Activated CD8-positive, alpha-beta T cell treated with anti-CD3 and anti-CD28 coated beads for 36 hours (primary cell): ENCODE data around the gene PLEKHG2. TPM values are rescaled to one million over a fixed set of nuclear protein-coding genes. Genes with fewer than 3 reads are reported as not detected.

Experiments
- ATAC-seq: fragments of 200-7000 bp; cut with Tn5 transposase; one replicate; pipeline ENCODE4 v1.10.0; 2021; ENCODE audit warnings: mild to moderate bottlenecking, moderate library complexity
- CTCF ChIA-PET: fragments of 350-600 bp; sonication (Branson Sonifier 250); formaldehyde crosslinking; loops from one replicate; lab custom pipeline; 2021; ENCODE audit warnings: antibody characterized with exemption; lab: Charles Lee
- POLR2A ChIA-PET: fragments of 350-600 bp; sonication (Branson Sonifier 250); formaldehyde crosslinking; loops from one replicate; lab custom pipeline; 2021; ENCODE audit warnings: antibody characterized with exemption; lab: Charles Lee
- DNase-seq: peaks from one replicate; pipeline ENCODE4 v3.0.0-alpha.2; 2020
- H3K27ac Mint-ChIP-seq: one replicate; pipeline ENCODE4 v1.8.0; 2021; ENCODE audit warnings: mild to moderate bottlenecking, mixed read lengths
- H3K27me3 Mint-ChIP-seq: one replicate; pipeline ENCODE4 v1.8.0; 2021; ENCODE audit warnings: mixed read lengths
- H3K36me3 Mint-ChIP-seq: one replicate; pipeline ENCODE4 v1.8.0; 2021; ENCODE audit warnings: low read depth, mixed read lengths
- H3K4me1 Mint-ChIP-seq: one replicate; pipeline ENCODE4 v1.8.0; 2021; ENCODE audit warnings: low read depth, mixed read lengths
- H3K4me3 Mint-ChIP-seq: one replicate; pipeline ENCODE4 v1.8.0; 2021; ENCODE audit warnings: mild to moderate bottlenecking, moderate library complexity, mixed read lengths
- H3K9me3 Mint-ChIP-seq: one replicate; pipeline ENCODE4 v1.8.0; 2021; ENCODE audit warnings: mixed read lengths
- intact Hi-C: fragments of 100-400 bp; cut with micrococcal nuclease; formaldehyde crosslinking; loops from one replicate; pipeline ENCODE4 v1.10.0; 2022
- total RNA-seq, 2 experiments: library from RNA; stranded (reverse); gene quantifications; one replicate each; pipeline ENCODE4 v1.2.3, GENCODE V29; 2021
- TF ChIP-seq, protein P1 (sequence below): fragments of 200-600 bp; IDR thresholded peaks from one replicate; pipeline ENCODE4 v1.8.0; 2022; ENCODE audit warnings: antibody characterized with exemption, mild to moderate bottlenecking

Gene PLEKHG2
- total RNA-seq, 2 experiments from 2014 or later, result 35.9 to 42.8 TPM

DNA sequence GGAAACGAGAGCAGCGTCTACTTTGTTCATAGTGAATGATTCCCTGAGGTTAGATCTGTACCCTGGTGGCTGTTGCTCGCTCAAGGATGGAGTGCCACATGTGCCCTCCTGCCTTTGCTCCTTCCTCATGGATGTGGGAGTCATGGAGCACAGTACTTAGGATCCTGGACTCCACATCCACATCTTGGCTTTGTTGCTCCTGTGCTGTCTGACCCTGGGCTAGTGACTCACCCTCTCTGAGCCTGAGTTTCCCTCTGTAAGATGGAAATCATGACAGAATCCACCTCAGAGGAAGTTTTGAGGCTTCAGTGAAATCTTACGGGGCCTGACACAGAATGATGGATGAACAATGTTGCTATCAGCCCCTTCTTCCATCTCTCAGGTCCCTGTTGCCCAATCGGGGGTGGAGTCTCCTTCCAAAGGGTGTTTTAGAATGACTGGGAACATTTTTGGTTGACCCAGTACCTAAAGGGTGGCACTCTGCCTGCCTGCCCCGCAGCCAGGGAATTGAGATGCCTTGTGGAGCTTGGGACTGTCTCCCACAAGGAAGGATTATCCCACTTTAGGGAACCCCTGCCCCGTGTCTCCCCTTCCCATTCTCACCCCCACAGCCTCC, 58.4 kb downstream of the PLEKHG2 start:
- H3K27me3 Mint-ChIP-seq, result no peaks in the 10 kb centered on the region
- DNase-seq (no peak), ATAC-seq (peak; percentile 31)
- H3K36me3 Mint-ChIP-seq, result peaks cover 61% of the 10 kb centered on the region
- no peak overlapping the region for H3K4me3 Mint-ChIP-seq
- peaks cover 32% of the 10 kb centered on the region for H3K4me1 Mint-ChIP-seq
- TF ChIP-seq, protein P1, sequence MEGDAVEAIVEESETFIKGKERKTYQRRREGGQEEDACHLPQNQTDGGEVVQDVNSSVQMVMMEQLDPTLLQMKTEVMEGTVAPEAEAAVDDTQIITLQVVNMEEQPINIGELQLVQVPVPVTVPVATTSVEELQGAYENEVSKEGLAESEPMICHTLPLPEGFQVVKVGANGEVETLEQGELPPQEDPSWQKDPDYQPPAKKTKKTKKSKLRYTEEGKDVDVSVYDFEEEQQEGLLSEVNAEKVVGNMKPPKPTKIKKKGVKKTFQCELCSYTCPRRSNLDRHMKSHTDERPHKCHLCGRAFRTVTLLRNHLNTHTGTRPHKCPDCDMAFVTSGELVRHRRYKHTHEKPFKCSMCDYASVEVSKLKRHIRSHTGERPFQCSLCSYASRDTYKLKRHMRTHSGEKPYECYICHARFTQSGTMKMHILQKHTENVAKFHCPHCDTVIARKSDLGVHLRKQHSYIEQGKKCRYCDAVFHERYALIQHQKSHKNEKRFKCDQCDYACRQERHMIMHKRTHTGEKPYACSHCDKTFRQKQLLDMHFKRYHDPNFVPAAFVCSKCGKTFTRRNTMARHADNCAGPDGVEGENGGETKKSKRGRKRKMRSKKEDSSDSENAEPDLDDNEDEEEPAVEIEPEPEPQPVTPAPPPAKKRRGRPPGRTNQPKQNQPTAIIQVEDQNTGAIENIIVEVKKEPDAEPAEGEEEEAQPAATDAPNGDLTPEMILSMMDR, result no peak
- intact Hi-C loops, result loop anchor here (10.0 kb wide), 1 partner anchor 64 kb away; the partner anchor contains the start of gene EID2B
- peak overlapping the region; percentile 84 for H3K27ac Mint-ChIP-seq
- H3K9me3 Mint-ChIP-seq, result no peaks in the 10 kb centered on the region
- CTCF ChIA-PET, result no interaction called here
- POLR2A ChIA-PET, result interaction anchor here (0.9 to 1.8 kb wide), 3 partner anchors 8 to 36 kb away, joined by 3 to 6 read pairs (median 3); no protein-coding TSS in a partner anchor

DNA sequence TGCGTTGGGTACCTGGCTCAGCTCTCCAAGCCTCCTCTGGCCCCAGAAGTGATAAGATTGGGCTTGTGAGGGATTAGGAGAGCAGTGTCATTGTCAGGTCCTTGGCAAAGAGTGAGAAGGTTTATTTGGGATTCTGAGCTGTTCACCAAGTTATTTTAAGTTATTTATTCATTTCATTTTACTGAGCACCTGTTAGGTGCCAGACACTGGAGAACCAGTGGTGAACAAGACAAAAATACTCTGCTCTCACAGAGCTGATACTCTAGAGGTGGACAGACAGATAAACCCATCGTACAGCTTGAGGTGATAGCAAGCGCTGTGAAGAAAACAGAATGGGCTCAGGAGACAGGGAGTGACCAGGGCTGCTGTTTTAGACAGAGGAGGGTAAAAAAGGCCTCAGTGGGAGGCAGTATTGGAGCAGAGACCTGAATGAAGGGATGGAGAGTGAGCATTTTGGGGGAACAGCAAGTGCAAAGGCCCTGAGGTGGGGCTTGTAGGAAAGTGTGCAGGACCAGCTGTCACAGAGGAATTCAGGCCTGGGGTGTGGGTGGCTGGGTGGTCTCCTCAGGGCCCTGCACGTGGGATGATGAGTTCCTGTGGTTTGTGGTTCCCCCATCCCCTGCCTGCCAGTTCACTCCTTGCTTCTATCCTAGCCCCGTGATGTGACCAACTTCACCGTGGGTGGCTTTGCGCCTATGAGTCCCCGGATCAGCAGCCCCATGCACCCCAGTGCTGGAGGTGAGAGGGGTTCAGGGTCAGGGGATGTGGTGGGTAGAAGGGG, 59.5 kb downstream of the PLEKHG2 start:
- H3K4me3 Mint-ChIP-seq, result no peak overlapping the region
- H3K27me3 Mint-ChIP-seq, result no peaks in the 10 kb centered on the region
- DNase-seq (peak; percentile 36), ATAC-seq (no peak)
- POLR2A ChIA-PET, result interaction anchor here (0.9 to 1.8 kb wide), 5 partner anchors 9 to 35 kb away, joined by 3 to 6 read pairs (median 3); no protein-coding TSS in a partner anchor
- TF ChIP-seq, protein P1, result no peak
- intact Hi-C loops, result loop anchor here (10.0 kb wide), 1 partner anchor 63 kb away; the partner anchor contains the start of gene EID2B
- peaks cover 61% of the 10 kb centered on the region for H3K36me3 Mint-ChIP-seq
- H3K4me1 Mint-ChIP-seq, result peaks cover 32% of the 10 kb centered on the region
- CTCF ChIA-PET, result interaction anchor here (0.9 kb wide), 1 partner anchor 62 kb away, joined by 4 read pairs; no protein-coding TSS in a partner anchor
- H3K9me3 Mint-ChIP-seq, result no peaks in the 10 kb centered on the region
- peak overlapping the region; percentile 84 for H3K27ac Mint-ChIP-seq

DNA sequence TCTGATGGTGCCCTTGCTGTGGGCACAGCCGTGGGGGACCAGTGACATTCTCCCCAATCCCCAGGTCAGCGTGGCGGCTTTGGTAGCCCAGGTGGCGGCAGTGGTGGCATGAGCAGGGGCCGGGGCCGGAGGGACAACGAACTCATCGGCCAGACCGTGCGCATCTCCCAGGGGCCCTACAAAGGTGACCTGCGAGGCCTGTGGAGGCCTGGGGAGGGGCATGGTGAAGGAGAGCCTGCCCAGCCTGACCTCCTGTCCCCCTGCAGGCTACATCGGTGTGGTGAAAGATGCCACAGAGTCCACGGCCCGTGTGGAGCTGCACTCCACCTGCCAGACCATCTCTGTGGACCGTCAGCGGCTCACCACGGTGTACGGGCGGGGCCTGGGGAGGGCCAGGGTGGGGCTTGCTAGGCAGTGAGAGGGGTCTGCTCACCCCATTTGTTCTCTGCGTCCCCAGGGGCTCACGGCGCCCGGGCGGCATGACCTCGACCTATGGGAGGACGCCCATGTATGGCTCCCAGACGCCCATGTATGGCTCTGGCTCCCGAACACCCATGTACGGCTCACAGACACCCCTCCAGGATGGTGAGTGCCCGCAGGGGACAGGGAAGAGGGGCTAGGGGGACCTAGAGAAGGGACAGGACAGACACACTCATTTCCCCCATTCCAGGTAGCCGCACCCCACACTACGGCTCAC, 60.4 kb downstream of the PLEKHG2 start:
- Mint-ChIP-seq H3K36me3 (peaks cover 58% of the 10 kb centered on the region), H3K4me3 (no peak overlapping the region), H3K9me3 (no peaks in the 10 kb centered on the region), H3K27ac (no peak overlapping the region), H3K27me3 (no peaks in the 10 kb centered on the region), H3K4me1 (peaks cover 32% of the 10 kb centered on the region)
- DNase-seq (no peak), ATAC-seq (no peak)
- intact Hi-C loops, result loop anchor here (10.0 kb wide), 1 partner anchor 62 kb away; the partner anchor contains the start of gene EID2B
- TF ChIP-seq, protein P1, result no peak
- ChIA-PET CTCF (interaction anchor here (1.0 kb wide), 1 partner anchor 40 kb away, joined by 3 read pairs; no protein-coding TSS in a partner anchor), POLR2A (no interaction called here)

DNA sequence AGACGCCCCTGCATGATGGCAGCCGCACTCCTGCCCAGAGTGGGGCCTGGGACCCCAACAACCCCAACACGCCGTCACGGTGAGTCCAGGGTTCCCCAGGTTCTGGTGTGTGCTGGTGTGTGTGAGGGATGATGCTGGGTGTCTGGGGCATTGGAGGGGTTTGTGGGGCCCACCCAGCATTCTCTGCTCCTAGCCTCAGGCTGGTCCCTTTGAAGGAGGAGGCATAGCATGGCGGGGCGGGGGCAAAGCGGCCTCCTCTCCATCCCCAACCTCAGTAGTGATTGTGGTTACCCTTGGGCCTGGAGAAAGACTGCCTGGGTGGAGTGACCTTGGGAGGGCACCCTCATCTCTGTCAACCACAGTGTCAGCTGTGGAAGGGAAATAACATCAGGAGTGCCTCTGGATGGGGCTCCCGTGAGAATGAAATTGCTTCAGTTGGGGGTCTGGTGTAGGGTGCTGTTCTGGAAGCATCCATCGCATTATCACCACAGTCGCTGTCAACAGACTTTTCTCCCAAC, 61.0 kb downstream of the PLEKHG2 start:
- CTCF ChIA-PET, result interaction anchor here (0.6 to 5.2 kb wide), 22 partner anchors 8 to 75 kb away, joined by 3 to 52 read pairs (median 5); partner anchors contain the start of genes DLL3, EID2B and RPS16
- TF ChIP-seq, protein P1, result no peak
- no peak overlapping the region for H3K27ac Mint-ChIP-seq
- intact Hi-C loops, result loop anchor here (10.0 kb wide), 1 partner anchor 61 kb away; the partner anchor contains the start of gene EID2B
- no peaks in the 10 kb centered on the region for H3K9me3 Mint-ChIP-seq
- POLR2A ChIA-PET, result no interaction called here
- no peak for ATAC-seq
- H3K4me1 Mint-ChIP-seq, result peaks cover 32% of the 10 kb centered on the region
- DNase-seq, result no peak
- H3K4me3 Mint-ChIP-seq, result no peak overlapping the region
- peaks cover 55% of the 10 kb centered on the region for H3K36me3 Mint-ChIP-seq
- no peaks in the 10 kb centered on the region for H3K27me3 Mint-ChIP-seq
